Ovary (tissue), 3 donors: Measurements from ENCODE around the gene EDNRA.

Experiments
- POLR2A ChIP-seq: fragments of 450-650 bp; IDR thresholded peaks from one replicate; pipeline ENCODE4 v1.6.1; 2017; ENCODE audit warnings: antibody characterized with exemption, mild to moderate bottlenecking, moderate library complexity
- TF ChIP-seq, protein P1 (sequence below), 3 donors: fragments of 450-650 bp in 2 of 3; fragments of 200-600 bp in 1 of 3; IDR thresholded peaks; one replicate each; pipeline versions ENCODE4 v1.5.1 to v1.8.0; 2016 to 2022; ENCODE audit warnings: antibody characterized with exemption in 3 of 3, mild to moderate bottlenecking in 1 of 3
- donor health status: DM: no; HTN: no; CAD: no.

DNA sequence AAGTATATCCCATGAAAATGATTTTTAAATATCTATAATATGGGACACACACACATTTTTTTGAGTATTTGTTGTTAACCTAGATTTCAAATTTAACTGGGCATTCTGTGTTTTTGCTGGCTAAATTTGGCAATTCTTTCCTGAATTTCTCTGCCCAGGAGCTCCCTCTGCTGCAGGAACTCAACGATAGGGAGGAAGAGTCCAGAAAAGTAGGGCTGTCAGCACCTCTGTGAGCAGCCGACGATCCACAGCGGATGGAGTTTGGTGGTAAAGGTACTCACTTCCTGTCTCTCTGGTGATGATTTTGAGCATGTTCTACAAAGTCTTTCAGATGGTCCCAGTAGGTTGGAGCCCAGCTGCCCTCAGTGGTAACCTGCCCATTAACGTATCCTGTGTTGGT lies 113.2 kb downstream of the EDNRA start:
- TF ChIP-seq POLR2A = no peak
- TF ChIP-seq, protein P1, sequence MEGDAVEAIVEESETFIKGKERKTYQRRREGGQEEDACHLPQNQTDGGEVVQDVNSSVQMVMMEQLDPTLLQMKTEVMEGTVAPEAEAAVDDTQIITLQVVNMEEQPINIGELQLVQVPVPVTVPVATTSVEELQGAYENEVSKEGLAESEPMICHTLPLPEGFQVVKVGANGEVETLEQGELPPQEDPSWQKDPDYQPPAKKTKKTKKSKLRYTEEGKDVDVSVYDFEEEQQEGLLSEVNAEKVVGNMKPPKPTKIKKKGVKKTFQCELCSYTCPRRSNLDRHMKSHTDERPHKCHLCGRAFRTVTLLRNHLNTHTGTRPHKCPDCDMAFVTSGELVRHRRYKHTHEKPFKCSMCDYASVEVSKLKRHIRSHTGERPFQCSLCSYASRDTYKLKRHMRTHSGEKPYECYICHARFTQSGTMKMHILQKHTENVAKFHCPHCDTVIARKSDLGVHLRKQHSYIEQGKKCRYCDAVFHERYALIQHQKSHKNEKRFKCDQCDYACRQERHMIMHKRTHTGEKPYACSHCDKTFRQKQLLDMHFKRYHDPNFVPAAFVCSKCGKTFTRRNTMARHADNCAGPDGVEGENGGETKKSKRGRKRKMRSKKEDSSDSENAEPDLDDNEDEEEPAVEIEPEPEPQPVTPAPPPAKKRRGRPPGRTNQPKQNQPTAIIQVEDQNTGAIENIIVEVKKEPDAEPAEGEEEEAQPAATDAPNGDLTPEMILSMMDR (IDR thresholded peaks at IDR 0.05) = no peak
